Stimulated activated CD8-positive, alpha-beta memory T cell treated with anti-CD3 and anti-CD28 coated beads, Interleukin-12 subunit alpha, Interleukin-12 subunit beta, amount 100 ng/mL, for 4 hours (primary cell): ENCODE data around the gene SLC36A2.

Experiments used
- DNase-seq: peaks from one replicate; pipeline ENCODE4 v3.0.0-alpha.2; 2020; ENCODE audit warnings: low read depth

Gene SLC36A2

DNA sequence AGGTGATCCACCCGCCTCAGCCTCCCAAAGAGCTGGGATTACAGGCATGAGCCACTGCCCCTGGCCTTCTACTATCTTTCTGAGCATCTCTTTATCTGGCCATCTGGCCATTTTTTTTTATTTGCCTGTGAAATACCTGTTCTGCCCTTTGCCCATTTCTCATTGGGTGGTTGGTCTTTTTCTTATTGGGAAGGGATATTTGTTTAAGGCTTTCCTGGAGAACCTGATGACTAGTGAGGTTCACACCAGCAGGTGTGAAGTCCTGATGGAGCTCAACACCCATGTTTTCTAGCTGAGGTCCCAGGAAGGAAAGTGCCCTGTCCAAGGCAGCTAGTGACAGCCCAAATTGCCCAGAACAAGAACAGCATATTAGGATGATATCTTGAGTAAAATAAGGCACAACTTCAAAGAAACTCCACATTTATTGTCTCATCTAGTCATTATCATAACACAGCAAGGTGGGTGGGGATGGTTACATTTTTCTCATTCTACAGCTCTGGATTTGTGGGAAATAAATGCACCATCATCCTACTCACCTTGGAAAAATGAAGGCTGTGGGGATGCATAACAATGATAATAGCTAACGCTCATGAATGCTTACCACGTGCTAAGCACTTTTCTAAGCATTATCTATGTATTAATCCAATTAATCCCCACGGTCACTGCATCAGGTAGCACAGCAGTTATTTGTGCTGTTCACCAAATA is 64.1 kb downstream of the SLC36A2 start:
- DNase-seq = no peak

DNA sequence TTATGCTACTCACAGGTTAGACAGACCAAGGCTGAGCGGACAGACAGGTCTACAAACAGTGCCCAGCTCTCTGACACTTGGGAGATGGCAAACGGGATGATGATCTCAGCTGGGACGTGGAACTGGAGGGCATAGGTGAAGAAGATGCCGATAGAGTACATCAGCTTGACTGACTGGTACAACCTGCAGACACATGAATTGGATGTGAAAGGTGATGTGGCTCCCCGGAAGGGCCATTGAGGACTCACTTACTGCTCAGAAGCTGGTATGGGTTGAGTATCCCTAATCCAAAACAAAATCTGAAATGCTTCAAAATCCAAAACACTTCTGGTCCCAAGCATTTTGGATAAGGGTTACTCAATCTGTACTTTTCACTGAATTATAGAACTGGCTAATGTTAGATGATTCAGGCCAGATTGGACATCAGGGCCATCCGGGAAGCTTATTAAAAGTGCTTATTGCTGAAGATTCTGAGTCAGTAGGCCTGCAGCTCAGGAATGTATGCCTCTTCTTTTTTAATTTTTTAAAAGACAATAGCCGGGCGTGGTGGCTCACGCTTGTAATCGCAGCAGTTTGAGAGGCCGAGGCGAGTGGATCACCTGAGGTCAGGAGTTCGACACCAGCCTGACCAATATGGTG is 66.2 kb downstream of the SLC36A2 start:
- no peak for DNase-seq

GRCh38 chr5:151280443-151280842 is 66.9 kb downstream of the SLC36A2 start:
- no peak for DNase-seq

- DNase-seq = no peak
Observed at GRCh38 chr5:151278845-151279244, 68.5 kb downstream of the SLC36A2 start.

DNA sequence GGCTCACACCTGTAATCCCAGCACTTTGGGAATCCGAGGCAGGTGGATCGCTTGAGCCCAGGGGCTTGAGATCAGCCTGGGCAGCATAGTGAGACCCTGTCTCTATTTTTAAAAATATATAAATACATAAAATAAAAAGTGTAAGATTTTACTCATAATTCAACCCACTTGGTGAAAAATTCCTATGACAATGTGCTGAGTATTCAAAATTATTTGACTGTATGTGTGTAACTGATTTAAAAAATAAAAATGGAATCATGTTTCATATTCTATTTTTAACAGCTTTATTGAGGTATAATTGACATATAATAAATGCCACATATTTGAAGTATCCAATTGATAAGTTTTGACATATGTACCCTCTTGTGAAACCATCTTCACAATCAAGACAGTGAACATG is 71.6 kb downstream of the SLC36A2 start:
- no peak for DNase-seq

DNA sequence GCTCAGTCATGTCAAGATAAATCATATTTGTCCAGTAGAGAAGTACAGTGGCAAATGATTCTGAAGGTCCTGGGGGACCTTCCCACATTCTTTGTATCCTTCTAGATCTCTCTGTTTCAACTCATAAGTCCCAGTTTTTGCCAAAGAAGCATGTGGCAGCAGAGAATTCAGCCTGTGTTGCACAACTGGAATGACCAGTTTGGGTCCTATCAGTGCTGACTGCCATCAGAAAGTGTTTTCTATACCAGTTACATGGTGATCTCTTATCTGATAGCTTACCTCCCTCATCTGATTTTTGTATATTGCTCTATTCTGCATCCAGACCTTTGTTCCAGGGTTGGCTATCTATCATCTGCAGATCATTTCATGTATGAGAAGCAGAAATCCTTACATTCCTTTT is 72.7 kb downstream of the SLC36A2 start:
- DNase-seq = no peak

- no peak for DNase-seq
Observed at GRCh38 chr5:151271336-151271735, 76.0 kb downstream of the SLC36A2 start.

DNA sequence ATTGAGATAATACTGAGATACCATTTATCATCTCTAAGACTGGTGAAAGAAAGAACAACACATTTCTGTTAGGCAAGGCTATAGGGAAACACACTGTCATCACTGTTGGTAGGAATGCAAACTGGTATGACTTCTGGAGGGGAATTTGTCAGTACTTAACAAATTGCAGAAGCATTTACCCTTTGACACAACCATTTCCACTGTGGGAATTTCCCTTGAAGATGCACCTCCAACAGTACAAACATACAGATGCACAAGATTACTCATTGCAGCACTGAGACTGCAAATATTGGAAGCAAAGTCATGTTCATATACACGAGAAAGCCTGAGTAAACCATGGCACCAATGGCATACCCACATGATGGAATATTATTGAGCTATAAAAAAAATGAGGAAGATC is 76.8 kb downstream of the SLC36A2 start:
- DNase-seq = no peak

- DNase-seq = no peak
Observed at GRCh38 chr5:151267491-151268260, 79.7 kb downstream of the SLC36A2 start.
